Stomach (tissue), 9 donors: ENCODE measurements around the gene LDB1. TPM values are rescaled to one million over a fixed set of nuclear protein-coding genes. Genes with fewer than 3 reads are reported as not detected.
A peak's percentile ranks its signal among the peaks of the same experiment; 100 is the strongest.

Source experiments
- DNase-seq, 2 donors: peaks; one replicate each; pipeline versions ENCODE4 v3.0.0 to v3.0.0-alpha.2; 2013 to 2019
- H3K27ac ChIP-seq, 5 donors: fragments of 200-600 bp in 4 of 5; sonication (generic) in 4 of 5; one replicate each; pipeline ENCODE4 v1.5.1; 2013 to 2019; ENCODE audit warnings: mild to moderate bottlenecking in 1 of 5, moderate library complexity in 1 of 5
- H3K27me3 ChIP-seq, 3 donors: fragments of 200-600 bp; sonication (generic); one replicate each; pipeline ENCODE4 v1.5.1; 2017 to 2019; ENCODE audit warnings: mixed run types in 1 of 3
- H3K36me3 ChIP-seq, 4 donors: fragments of 200-600 bp; sonication (generic); 1 replicate in 3 of 4; 2 replicates in 1 of 4; pipeline ENCODE4 v1.5.1; 2016 to 2019
- H3K4me1 ChIP-seq, 4 donors: fragments of 200-600 bp; sonication (generic); one replicate each; pipeline ENCODE4 v1.5.1; 2016 to 2019
- H3K4me3 ChIP-seq, 4 donors: fragments of 200-600 bp; sonication (generic) in 3 of 4; one replicate each; pipeline ENCODE4 v1.5.1; 2016 to 2019; ENCODE audit warnings: mild to moderate bottlenecking in 1 of 4
- H3K9me3 ChIP-seq, 4 donors: fragments of 200-600 bp; sonication (generic); one replicate each; pipeline ENCODE4 v1.5.1; 2016 to 2019
- EP300 ChIP-seq: sonication (generic); formaldehyde crosslinking; IDR thresholded peaks from one replicate; pipeline ENCODE4 v1.6.1; 2017; ENCODE audit warnings: antibody characterized with exemption
- POLR2A ChIP-seq, 4 donors: fragments of 450-650 bp; IDR thresholded peaks; one replicate each; pipeline ENCODE4 v1.6.1; 2016; ENCODE audit warnings: antibody characterized with exemption in 4 of 4, control low read depth in 2 of 4, mild to moderate bottlenecking in 1 of 4, moderate library complexity in 1 of 4
- POLR2AphosphoS5 ChIP-seq, 3 donors: sonication (generic); formaldehyde crosslinking; IDR thresholded peaks; one replicate each; pipeline ENCODE4 v1.6.1; 2016; ENCODE audit warnings: antibody characterized with exemption in 3 of 3
- WGBS, 5 donors: extraction: QIAGEN DNeasy Blood & Tissue Kit in 3 of 5; methylation state at CpG; one replicate each; pipeline versions ENCODE4 v1.1.5 to v1.1.7; 2013 to 2018; 5-methylcytosine and 5-hydroxymethylcytosine counted together
- intact Hi-C: fragments of 100-400 bp; cut with DNase I; formaldehyde crosslinking; loops from one replicate; pipeline ENCODE4 v1.15.1; 2023; ENCODE audit warnings: low total_unique reads
- polyA plus RNA-seq, 3 donors: library from polyadenylated mRNA; stranded (reverse); fragments of 200-250 nt; gene quantifications; one replicate each; pipeline ENCODE4 v1.2.3, GENCODE V29; 2013
- total RNA-seq, 5 donors: library from RNA; depleted of rRNA; stranded (reverse); fragments of >200 nt; gene quantifications; one replicate each; pipeline versions ENCODE4 v1.1.0 to v1.2.3, GENCODE V29; 2014 to 2016
- TF ChIP-seq, protein P1 (sequence below), 7 experiments: fragments of 450-650 bp in 4 of 7; fragments of 200-600 bp in 3 of 7; sonication (generic) in 3 of 7; IDR thresholded peaks; one replicate each; pipeline ENCODE4 v1.5.1; 2016 to 2019; ENCODE audit warnings: antibody characterized with exemption in 7 of 7, control low read depth in 2 of 7, mild to moderate bottlenecking in 1 of 7
- donor health status: healthy with polysubstance abuse.
- donor health status: Bipolar disorder and iron deficiency.
- donor health status: healthy.

LDB1 gene
- total and polyA plus RNA-seq, 8 donors: 20.4 to 43.7 (median 28.2) TPM

DNA sequence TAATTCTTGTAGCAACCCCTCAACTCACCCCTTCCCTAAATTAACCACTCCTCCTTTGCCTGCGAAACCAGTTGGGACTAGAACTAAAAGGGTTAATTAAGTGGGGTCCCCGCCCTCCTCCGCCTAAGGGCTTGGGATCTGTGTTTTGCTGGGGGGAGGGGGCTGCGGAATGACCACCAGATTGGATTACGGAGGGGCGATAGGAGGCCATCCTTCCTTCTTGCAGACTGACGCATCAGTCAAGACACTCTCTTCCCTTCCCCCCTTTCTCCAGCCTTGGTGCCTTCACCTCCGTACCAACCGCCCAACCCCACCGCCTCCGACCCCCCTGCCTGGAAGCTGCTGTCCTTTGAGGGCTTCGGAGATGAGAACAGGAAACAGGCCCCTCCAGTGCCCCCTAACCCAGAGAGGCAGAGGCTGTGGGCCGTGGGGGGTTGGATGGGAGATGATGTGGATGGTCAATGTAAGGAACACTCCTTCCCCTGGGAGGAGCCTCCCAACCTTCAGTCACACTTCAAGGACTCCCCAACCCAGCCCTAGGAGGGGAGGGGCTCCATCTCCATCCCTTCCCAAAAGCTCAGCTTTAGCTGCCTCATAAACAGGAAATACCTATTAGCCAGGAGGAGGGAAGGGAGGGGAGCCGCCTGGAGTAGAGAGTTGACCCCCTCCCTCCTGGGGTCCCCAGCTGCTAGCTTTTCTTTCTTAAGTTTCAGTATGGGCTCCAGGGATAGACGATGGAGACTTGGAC, 997 bp upstream of the LDB1 start:
- Histone ChIP-seq H3K4me3 (peak overlapping the region; percentile 59 to 85 (median 64)), H3K4me1 (peaks cover 43 to 57% (median 49%) of the 10 kb centered on the region in 4 donors), H3K27ac (peak overlapping the region; percentile 93 to 99 (median 99)), H3K36me3 (no peaks in the 10 kb centered on the region), H3K27me3 (no peaks in the 10 kb centered on the region), H3K9me3 (no peaks in the 10 kb centered on the region)
- 7 to 17% (median 10%) methylated on average over 12 to 15 of the region's 15 CpGs for WGBS, 5 donors
- DNase-seq: peak; percentile 38 to 93
- TF ChIP-seq POLR2AphosphoS5 (IDR thresholded peaks at IDR 0.05) (peak; percentile 39 to 48 (median 41)), POLR2A (IDR thresholded peaks at IDR 0.05) (no peak)
- intact Hi-C loops: no loop called here

DNA sequence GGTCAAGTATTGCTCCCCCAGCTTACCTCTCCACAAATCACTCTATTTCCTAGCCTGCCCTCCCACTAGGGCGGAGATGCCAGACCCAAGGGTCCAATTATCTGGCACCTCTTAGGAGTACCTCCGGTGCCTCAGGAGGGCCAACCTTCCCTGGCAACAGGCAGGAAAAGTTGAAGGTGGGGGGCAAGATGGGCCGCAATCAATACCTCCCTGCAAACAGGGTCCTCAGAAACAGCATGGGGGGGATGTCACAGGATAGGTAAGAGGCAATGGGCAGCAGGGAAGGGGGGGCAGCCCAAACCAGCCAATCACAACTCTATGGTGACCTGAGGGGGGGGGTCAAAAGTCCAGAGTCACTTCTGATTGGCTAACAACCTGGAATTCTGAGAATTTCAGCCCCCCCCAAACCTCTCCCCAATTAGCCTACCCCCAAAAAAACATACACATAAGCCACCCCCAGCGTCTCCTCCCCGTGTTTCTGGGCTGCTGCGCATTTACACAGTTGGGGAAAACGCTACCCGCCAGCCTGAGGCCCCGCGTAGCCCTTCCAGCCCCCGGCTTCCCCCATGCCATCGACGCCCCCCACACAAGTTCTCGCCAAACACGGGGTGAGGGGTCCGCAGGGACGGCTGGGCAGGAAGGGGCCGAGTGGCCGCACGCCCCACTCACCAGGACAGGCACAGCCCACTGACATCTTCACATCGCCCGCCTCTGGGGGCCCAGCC, 589 bp downstream of the LDB1 start:
- peak overlapping the region; percentile 59 to 85 (median 64) for H3K4me3 ChIP-seq
- intact Hi-C loops: no loop called here
- H3K36me3 ChIP-seq: no peaks in the 10 kb centered on the region
- peak; percentile 69 to 86 for DNase-seq
- peak overlapping the region; percentile 93 to 99 (median 99) for H3K27ac ChIP-seq
- 0 to 1% (median 0%) methylated on average over 18 to 22 of the region's 22 CpGs for WGBS, 5 donors
- no peaks in the 10 kb centered on the region for H3K27me3 ChIP-seq
- peaks cover 56 to 71% (median 62%) of the 10 kb centered on the region in 4 donors for H3K4me1 ChIP-seq
- TF ChIP-seq EP300: no peak
- TF ChIP-seq POLR2AphosphoS5 (IDR thresholded peaks at IDR 0.05): no peak
- TF ChIP-seq, protein P1, sequence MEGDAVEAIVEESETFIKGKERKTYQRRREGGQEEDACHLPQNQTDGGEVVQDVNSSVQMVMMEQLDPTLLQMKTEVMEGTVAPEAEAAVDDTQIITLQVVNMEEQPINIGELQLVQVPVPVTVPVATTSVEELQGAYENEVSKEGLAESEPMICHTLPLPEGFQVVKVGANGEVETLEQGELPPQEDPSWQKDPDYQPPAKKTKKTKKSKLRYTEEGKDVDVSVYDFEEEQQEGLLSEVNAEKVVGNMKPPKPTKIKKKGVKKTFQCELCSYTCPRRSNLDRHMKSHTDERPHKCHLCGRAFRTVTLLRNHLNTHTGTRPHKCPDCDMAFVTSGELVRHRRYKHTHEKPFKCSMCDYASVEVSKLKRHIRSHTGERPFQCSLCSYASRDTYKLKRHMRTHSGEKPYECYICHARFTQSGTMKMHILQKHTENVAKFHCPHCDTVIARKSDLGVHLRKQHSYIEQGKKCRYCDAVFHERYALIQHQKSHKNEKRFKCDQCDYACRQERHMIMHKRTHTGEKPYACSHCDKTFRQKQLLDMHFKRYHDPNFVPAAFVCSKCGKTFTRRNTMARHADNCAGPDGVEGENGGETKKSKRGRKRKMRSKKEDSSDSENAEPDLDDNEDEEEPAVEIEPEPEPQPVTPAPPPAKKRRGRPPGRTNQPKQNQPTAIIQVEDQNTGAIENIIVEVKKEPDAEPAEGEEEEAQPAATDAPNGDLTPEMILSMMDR (IDR thresholded peaks at IDR 0.05): no peak
- no peak for TF ChIP-seq POLR2A (IDR thresholded peaks at IDR 0.05)
- H3K9me3 ChIP-seq: no peaks in the 10 kb centered on the region

DNA sequence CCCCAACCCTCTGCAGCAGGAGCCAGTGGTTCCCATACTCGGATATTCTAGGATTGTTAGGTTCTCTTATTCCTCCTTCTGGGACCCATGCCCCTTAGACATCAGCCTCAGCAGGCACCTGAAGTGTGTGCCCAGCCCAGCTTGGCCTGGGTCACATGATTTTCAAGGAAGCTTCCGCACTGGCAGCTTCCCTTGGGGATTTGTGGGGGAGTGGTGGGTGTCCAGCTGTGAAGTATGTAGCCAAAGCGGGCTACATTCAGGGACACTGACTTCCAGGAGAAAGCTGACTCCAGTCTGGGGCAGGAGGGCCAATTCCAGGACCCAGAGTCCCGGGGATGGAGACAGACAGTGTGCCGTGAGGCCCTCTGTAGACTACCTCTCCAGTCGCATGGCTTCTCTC, 1.3 kb downstream of the LDB1 start:
- H3K4me3 ChIP-seq: peak overlapping the region; percentile 59 to 85 (median 64)

DNA sequence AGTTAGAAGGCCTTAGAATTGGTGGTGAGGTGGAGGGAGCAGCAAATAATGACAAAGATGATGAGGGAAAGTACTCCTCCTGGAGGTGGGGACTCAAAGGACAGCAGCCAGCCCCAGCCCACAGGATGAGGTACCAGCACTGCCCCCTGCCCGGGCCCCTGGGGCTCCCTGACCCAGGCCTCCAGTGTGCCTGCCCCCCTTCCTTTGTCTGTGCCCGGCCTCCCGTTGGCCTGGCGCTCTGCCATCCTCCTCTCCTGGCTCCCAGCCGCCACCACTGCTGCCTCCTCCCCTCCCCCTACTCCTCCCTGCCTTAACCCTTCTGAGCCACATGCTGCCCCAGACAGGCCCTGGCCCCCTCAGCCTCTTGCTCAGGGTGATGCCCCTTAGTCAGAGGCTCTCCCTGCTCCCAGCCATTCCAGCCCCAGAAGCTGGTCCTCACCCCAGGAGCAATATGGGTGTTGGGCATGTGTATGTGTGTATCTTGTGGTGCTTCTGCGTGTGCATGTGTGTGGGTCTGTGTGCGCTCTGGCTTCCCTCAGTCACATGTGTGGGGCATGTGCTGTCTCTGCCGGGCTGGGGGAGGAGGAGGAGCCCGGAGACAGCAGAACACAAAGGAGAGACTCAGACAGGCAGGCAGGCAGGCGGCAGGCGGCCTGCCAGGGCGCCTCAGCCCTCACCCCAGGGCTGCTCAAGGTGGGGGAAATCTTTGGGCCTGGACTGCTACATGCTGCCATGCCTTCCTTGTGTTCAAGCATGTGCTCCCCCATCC, 2.6 kb downstream of the LDB1 start:
- 3 to 7% (median 5%) methylated on average over 6 to 12 of the region's 12 CpGs for WGBS, 5 donors
- no peaks in the 10 kb centered on the region for H3K36me3 ChIP-seq
- peaks cover 73 to 90% (median 80%) of the 10 kb centered on the region in 4 donors for H3K4me1 ChIP-seq
- peak; percentile 91 to 96 for DNase-seq
- no peak for TF ChIP-seq POLR2AphosphoS5 (IDR thresholded peaks at IDR 0.05)
- TF ChIP-seq, protein P1 (IDR thresholded peaks at IDR 0.05): no peak
- no peak for TF ChIP-seq EP300
- no peak for TF ChIP-seq POLR2A (IDR thresholded peaks at IDR 0.05)
- peak overlapping the region; percentile 59 to 85 (median 64) for H3K4me3 ChIP-seq
- intact Hi-C loops: no loop called here
- H3K9me3 ChIP-seq: no peaks in the 10 kb centered on the region
- H3K27ac ChIP-seq: peak overlapping the region; percentile 76 to 99 (median 95)
- no peaks in the 10 kb centered on the region for H3K27me3 ChIP-seq

More for the DNA sequence above, 1.3 kb downstream of the LDB1 start:
- DNase-seq: peak; percentile 48 to 68
- Histone ChIP-seq H3K27me3 (no peaks in the 10 kb centered on the region), H3K27ac (peak overlapping the region; percentile 93 to 99 (median 99)), H3K36me3 (no peaks in the 10 kb centered on the region), H3K9me3 (no peaks in the 10 kb centered on the region), H3K4me1 (peaks cover 60 to 77% (median 68%) of the 10 kb centered on the region in 4 donors)
- TF ChIP-seq, protein P1 (IDR thresholded peaks at IDR 0.05): no peak
- no peak for TF ChIP-seq EP300
- TF ChIP-seq POLR2AphosphoS5 (IDR thresholded peaks at IDR 0.05): peak in 1 of 3 donors; percentile 11
- 0 to 9% (median 3%) methylated on average over 2 to 6 of the region's 6 CpGs for WGBS, 5 donors
- intact Hi-C loops: no loop called here
